Epithelial cell of proximal tubule (primary cell): ENCODE measurements around the gene NOC4L. TPM values are rescaled to one million over a fixed set of nuclear protein-coding genes. Genes with fewer than 3 reads are reported as not detected.

ENCODE experiments used
- DNase-seq: peaks from one replicate; pipeline ENCODE4 v3.0.0-alpha.2; 2011; ENCODE audit warnings: low read depth
- H3K4me3 ChIP-seq: 2 replicates; pipeline ENCODE4 v1.5.1; 2011; ENCODE audit warnings: low read depth, mild to moderate bottlenecking, low read length
- CTCF ChIP-seq: conservative IDR thresholded peaks from 2 replicates; pipeline ENCODE4 v1.5.1; 2012; ENCODE audit warnings: low read depth, mild to moderate bottlenecking, low read length
- total RNA-seq: library from RNA; depleted of rRNA; stranded (reverse); fragments of >200 nt; gene quantifications from 2 replicates; pipeline ENCODE4 v1.2.3, GENCODE V29; 2015

Gene NOC4L
- total RNA-seq, 1 donor from 2014 or later = 45.0 TPM

DNA sequence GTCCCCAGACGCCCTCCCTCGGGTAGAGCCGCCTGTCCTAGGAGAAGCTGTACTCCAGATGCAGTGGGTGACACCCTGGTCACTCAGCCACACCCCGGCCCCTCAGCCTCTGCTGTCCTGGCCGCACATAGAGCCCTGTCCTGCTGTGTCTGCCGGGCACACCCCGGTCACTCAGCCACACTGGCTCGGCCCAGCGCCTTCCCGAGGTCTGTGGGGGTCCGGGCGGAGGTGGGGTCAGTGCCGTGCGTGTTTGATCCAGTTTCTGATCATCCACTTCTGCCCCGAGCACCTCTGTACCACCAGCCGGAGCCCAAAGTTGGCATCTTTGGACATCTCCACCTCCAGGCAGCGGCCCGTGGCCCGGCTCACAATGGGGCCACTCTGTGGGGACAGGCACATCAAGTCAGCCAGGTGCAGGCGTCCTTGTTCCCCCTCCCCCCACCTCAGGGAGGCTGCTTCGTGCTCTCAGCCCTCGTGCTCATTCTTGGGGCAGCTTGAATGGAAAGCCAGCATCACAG is 52.7 kb downstream of the NOC4L start:
- H3K4me3 ChIP-seq = no peak overlapping the region
- no peak for TF ChIP-seq CTCF
- DNase-seq = no peak

DNA sequence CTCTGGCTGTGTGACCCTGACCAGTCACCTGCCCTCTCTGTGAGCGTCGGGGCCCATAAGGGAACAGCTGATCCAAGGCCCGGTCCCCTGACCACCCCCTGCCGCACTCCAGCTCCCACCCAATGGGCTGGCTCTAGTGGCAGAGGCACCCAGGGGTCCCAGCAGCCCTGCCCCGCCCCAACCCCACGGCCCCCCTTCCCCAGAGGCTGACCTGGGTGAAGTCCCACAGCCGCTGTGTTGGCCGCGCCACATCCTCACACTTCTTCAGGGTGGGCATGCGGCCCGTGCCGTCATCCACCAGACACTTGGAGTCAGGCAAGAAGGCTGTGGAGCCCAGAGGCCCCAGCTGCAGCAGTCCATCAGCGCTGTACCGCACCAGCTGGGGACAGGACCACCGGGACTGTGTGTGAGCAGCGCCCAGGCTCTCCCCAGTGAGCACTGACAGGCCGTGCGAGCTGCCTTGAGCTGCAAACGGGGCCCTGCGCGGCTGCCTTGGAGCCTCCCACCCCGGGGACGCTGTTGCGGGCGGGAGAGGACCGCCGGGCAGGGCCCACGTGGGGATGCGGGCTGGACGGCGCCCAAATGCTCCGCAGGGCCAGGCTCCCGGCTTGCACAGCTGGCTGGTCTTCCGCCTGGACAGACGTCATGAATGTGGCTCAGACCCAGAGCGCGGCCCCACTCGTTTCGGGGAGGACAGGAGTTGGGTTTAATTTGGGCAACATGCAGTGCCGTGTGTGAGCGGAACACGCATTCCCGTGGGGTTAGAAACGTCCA is 53.5 kb downstream of the NOC4L start:
- TF ChIP-seq CTCF = no peak
- H3K4me3 ChIP-seq = no peak overlapping the region

GRCh38 chr12:132199101-132199500 is 54.8 kb downstream of the NOC4L start:
- DNase-seq = no peak
- no peak overlapping the region for H3K4me3 ChIP-seq
- no peak for TF ChIP-seq CTCF

More for the DNA sequence above, 53.5 kb downstream of the NOC4L start:
- DNase-seq = no peak

DNA sequence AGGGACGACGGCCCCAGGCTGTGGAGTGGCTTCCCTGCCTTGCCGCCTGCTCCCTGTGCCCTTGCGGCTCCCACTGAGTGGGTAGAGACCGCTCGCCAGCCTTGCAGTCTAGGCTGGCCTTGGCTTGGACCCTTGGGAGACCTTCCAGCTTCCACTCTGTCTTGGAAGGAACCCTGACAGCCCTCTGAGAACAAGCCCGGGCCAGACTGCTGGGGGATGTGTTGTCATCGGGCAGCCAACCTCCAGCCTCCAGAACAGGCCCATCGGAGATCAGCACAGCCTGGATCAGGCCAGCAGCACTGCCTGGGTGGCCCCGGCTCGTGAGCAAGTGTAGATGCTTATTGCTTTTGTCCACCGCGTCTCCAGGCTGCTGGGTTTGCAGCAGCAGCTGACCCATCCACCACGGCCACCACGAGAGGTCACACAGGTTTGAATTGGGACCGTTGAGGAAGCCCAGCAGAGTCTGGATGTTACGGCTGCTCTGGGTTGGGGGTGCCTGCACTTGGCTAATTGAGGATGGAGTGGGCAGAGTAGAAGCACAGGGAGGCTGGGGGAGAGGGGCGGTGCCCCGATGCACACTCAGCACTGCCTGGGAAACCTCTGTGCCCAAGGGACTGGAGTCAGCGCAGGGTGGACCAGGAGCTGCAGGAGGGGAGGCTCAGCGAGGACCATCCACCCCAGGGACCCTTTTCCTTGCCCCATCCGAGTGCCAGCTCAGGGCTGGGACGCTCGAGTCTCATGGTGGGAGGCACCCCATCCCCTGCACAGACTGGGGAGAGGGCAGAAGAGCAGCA is 55.5 kb downstream of the NOC4L start:
- no peak for DNase-seq
- no peak for TF ChIP-seq CTCF
- H3K4me3 ChIP-seq = no peak overlapping the region

DNA sequence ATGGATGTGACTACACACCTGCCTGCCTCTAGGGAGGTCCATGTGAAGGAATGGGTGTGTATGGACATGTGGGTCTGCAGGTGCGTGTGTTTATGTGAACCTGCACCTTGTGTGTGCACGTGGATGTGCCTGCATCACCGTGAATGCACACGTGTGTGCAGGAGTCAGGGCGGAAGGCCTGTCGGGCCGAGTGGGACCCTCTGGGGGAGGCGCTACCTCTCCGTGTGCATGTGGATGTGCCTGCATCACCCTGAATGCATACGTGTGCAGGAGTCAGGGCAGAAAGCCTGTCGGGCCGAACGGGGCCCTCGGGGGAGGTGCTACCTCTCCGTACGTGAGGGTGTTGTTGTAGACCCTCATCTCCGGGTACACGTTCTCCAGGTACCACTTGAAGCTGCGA is 56.5 kb downstream of the NOC4L start:
- no peak overlapping the region for H3K4me3 ChIP-seq
- no peak for TF ChIP-seq CTCF
- DNase-seq = no peak

GRCh38 chr12:132201391-132202120 is 57.3 kb downstream of the NOC4L start:
- no peak overlapping the region for H3K4me3 ChIP-seq
- no peak for DNase-seq
- no peak for TF ChIP-seq CTCF

Other genes starting within 250 kb of the NOC4L start
- 8.2 and 11.8 TPM in 2 replicates for gene ULK1, start 249.8 kb upstream of the NOC4L start, total RNA-seq
- gene PUS1, start 215.2 kb upstream of the NOC4L start, total RNA-seq = 17.1 and 44.1 TPM in 2 replicates
- 9.5 and 11.9 TPM in 2 replicates for gene EP400, start 194.5 kb upstream of the NOC4L start, total RNA-seq
- 15.9 and 18.6 TPM in 2 replicates for gene DDX51, start 138 bp upstream of the NOC4L start, total RNA-seq
- gene GALNT9, start 185.1 kb downstream of the NOC4L start, total RNA-seq = not detected in 2 replicates